Caki2 (cell line): ENCODE results near the gene SH3D21. TPM values are rescaled to one million over a fixed set of nuclear protein-coding genes. Genes with fewer than 3 reads are reported as not detected.

ENCODE experiments used
- total RNA-seq: library from RNA; depleted of rRNA; stranded (reverse); fragments of >200 nt; shearing (Covaris generic); gene quantifications from 2 replicates; pipeline ENCODE4 v1.2.3, GENCODE V29; 2014; ENCODE audit warnings: low replicate concordance; rRNA removed

SH3D21 gene
- total RNA-seq, 1 experiment from 2014 or later, result 3.2 TPM

Other genes with a start within 250 kb of the SH3D21 start
- not detected in 2 replicates for gene TEKT2, start 222.3 kb upstream of the SH3D21 start, total RNA-seq
- gene ADPRS, start 217.5 kb upstream of the SH3D21 start, total RNA-seq, result 73.6 and 83.8 TPM in 2 replicates
- gene COL8A2, start 181.1 kb upstream of the SH3D21 start, total RNA-seq, result not detected in 2 replicates
- gene TRAPPC3, start 156.9 kb upstream of the SH3D21 start, total RNA-seq, result 138 and 155 TPM in 2 replicates
- gene MAP7D1, start 150.2 kb upstream of the SH3D21 start, total RNA-seq, result 62.3 and 73.0 TPM in 2 replicates
- gene THRAP3, start 81.9 kb upstream of the SH3D21 start, total RNA-seq, result 29.9 and 49.1 TPM in 2 replicates
- 49.1 and 71.2 TPM in 2 replicates for gene EVA1B, start 17.3 kb downstream of the SH3D21 start, total RNA-seq
- gene STK40, start 79.6 kb downstream of the SH3D21 start, total RNA-seq, result 4.0 and 6.4 TPM in 2 replicates
- 25.8 and 62.3 TPM in 2 replicates for gene LSM10, start 91.5 kb downstream of the SH3D21 start, total RNA-seq
- 9.1 and 16.9 TPM in 2 replicates for gene OSCP1, start 144.1 kb downstream of the SH3D21 start, total RNA-seq
- 88.1 and 129 TPM in 2 replicates for gene MRPS15, start 158.0 kb downstream of the SH3D21 start, total RNA-seq
- not detected in 2 replicates for gene CSF3R, start 176.5 kb downstream of the SH3D21 start, total RNA-seq